Superior temporal gyrus (tissue), 1 donor: ENCODE results near the gene EEFSEC.

Experiments used
- DNase-seq: peaks from one replicate; pipeline ENCODE4 v3.0.0-alpha.2; 2016; ENCODE audit errors: extremely low spot score

EEFSEC gene

DNA sequence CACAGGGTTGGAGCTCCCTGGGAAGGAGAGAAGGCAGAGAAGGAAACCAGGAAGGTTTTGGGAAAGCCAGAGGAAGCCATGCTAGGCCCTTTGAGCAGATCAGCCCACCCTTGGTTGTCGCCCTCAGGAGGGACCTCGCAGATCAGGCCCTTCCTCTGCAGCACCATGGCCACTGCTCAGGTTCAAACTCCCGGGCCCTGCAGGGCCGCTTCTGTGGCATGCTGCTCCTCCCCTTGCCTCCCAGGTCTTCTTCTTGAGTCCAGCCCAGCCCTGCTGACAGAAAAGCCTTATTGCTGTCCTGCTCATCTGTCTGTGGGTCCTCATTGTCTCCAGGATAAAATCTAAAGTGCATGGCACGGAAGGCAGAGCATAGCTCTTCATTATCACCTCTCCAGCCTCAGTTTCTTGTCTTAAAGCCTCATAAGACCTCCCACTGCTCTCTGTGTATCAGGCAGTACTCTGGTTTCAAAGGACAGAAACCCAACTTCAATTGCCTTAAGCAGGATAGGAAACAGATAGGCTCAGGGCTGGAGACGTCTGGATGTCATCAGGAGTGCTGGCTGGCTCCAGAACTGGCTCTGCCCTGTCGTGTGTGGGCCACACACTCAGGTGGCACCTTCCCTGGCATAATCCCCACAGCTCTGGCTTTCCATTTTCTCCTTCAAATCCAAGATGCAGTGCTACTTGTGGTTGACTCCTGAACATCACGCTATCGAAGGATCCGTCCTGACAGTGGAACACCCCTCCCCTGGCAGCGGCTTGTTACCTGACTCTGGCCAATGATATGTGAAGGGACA lies 118.5 kb downstream of the EEFSEC start:
- DNase-seq, result no peak

DNA sequence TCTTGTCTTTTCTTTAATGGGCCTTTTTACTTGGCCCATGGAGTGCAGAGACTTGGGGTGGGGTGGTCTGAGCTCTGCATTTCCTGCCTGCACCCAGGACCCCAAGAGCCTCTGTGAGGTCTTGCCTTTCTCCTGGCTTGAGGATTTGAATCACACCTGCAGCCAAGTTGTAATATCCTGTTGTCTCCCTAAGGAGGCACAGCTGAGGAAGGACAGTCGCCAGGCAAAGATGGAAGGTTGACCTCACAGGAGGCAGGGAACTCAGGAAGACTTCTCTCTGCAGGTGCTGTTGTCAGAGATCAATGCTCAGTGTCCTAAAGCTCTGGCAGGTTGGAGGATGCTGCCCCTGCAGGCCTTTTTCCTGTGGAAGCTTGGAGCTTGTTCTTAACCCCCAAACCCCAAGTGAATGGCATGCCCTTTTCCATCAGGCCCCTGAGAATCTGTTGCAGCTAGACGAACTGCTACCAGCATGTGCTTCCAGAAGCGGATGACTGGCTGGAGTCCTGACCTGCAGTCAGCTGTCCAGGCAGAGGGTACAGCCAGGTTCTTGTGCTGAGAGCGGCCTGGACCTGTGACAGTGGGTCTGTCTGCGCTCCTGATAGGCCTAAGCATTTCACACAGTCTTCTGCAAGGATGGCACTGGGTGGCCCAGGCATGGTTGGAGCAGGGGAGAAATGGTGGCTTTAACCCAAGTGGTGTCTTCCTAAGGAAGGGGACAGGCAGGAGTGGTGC lies 120.0 kb downstream of the EEFSEC start:
- no peak for DNase-seq

DNA sequence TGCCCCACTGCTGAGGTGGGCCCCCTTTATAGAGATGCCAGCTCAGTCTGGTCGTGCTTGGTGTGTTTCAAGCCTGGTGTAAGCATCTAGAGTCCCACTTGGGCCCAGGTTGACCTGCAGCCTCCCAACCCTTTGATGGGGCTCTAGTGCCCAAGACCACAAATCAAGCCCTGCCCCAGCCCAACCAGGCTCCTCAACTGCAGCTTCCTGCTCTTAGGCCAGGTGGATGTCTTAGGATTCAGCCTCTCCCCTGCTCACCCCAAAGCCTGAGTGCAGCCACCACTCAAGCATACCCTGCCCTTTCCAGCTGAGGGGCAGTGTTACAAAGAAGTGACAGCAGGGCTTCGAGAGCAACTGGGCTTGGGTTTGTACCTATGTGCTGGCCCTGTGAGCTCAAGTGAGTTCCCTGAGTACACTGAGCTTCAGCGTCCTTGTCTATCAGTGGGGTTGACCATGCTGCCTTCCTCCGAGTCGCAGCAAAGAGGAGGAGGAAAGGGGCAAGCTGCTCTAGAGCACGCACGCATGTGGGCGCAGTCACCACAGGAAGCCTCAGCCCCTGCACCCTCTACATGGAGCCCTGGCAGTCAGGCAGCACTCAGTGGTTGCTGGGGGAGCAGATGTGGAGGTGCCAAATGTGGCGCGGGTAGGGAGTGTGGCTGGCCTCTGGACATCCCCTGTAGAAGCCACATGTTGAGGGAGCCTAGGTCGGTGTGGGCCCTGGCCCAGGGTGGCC lies 120.7 kb downstream of the EEFSEC start:
- DNase-seq, result no peak

DNA sequence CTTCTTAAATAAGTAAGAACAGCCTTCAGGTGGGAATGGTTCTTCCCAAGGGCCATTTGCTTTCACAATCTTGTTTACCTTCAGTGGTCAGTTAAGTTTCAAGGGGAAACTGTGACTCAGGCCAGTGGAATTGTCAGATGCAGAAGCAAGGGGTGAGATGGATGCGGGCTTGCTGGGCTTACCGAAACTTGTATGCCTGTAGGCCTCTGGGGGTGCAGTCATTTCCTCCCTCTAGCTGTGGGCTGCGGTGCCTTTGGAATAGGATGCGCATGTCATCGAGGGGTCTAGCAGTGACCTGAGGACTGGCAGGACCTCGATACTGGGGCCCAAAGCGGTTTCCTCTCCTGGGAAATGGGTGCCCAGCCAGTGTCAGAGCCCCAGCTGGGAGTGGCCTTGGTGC lies 121.6 kb downstream of the EEFSEC start:
- no peak for DNase-seq

- DNase-seq, result no peak
Measured at GRCh38 chr3:128275316-128276145, 122.2 kb downstream of the EEFSEC start.

DNA sequence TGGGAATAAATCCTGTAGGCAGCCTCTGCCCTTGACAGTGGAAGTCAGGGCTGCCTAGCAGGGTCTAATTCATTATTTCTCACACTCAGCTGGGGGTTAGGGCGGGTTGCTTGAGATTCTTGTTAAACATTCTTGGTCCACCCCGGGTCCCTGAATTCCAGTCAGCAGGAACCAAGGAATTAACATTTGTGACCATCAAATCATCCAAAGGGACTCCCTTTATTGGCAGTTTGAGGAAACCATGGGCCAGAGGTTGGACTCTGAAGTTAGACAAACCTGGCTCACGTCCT lies 122.8 kb downstream of the EEFSEC start:
- no peak for DNase-seq

DNA sequence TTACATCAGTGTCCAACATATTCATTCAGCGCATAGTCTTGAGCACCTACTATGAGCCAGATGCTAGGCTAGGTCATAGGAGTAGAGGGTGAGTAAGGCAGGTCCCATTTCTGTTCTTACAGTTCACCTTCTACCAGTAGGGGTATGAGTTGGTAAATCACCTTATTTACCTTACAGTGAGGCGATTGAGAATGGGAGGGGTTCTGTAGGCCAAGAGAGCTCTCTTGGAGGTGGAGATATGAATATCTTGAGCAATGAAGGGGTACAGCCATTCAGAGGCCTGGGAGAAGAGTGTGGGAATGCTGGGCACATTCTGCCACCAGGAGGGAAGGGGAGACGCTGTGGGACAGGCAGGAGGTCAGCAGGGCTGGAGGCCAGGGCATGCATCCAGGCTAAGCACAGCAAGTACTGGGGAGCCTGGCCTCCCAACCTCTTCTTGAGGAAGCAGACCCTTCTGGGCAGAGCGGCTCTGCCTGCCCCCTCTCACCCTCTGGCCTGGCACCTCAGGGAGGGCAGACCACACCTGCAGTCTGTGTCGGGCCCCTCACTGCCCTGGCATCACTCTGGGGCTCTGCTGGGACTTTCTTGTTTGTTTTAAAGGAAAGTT lies 123.4 kb downstream of the EEFSEC start:
- DNase-seq, result no peak

DNA sequence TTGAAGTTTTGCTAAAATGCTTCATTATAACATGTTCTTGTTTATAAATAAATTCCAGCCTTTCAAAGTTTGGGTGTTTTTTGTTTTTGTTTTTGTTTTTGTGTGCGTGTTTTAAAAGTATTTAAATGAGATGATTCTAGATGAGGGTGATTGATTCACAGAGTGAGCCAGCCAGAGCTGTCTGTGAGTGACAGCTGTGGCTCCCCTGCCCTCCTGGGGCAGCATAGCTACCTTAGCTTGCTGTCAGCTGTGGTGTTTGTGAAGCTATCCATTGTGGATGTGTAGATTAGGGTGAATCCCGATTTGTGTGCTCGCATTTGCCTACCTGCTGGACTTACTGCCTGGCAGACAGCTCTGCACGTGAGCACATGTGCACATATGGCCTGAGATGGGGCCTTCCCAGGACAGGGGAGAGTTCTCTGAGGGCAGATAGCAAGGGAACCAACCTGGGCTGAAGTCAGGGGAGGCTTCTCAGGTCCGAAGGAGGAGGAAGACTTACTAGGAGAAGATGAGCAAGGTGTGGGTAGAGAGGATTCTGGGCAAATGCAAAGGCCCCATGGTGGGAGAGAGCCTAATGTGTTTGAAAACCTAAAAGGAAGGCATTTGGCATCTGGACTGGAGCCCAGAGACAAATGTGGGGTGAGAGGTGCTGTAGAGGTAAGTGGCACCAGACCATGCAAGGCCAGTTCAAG lies 124.2 kb downstream of the EEFSEC start:
- DNase-seq, result no peak

GRCh38 chr3:128278130-128278529 lies 124.8 kb downstream of the EEFSEC start:
- DNase-seq, result no peak

DNA sequence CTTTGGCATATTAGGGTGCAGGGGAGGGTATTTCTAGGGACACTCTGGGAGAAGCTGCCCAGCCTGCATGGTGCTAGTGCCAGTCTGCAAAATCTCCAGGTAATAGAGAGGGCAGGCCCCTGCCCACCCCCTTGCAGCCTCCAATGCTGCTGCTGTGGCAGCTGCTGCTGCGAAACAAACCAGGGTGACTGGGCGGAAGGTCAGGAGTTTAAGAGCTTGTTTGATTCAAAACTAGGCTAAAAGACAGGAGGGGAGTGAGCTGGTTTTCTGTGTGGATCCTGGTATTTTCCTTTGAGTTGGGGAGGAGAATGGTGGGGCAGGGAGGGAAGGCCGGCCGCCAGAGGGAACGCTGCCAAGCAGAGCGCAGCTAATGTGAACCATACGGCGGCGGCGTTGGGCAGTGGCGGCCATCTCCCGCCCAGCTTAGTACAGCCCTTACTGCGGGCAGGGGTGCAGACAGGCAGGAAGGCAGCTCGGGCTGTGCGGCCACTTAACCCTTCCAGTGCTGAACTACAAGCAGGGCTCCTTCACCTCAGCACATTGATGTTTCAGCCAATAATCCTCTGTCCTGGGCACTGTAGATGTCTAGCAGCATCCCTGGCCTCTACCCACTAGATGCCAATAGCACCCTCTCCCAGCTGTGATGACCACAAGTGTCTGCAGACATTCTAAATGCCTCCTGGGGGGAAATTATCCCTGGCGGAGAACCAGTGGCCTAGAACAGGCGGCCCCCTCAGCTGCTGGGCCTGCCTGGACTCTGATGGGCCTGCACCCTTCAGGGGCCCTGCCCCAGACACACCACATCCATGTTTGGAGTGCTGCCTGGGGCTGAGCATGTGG lies 125.7 kb downstream of the EEFSEC start:
- DNase-seq, result no peak

- DNase-seq, result no peak
Measured at GRCh38 chr3:128279601-128279880, 126.3 kb downstream of the EEFSEC start.

- DNase-seq, result no peak
Measured at GRCh38 chr3:128280481-128281052, 127.3 kb downstream of the EEFSEC start.

DNA sequence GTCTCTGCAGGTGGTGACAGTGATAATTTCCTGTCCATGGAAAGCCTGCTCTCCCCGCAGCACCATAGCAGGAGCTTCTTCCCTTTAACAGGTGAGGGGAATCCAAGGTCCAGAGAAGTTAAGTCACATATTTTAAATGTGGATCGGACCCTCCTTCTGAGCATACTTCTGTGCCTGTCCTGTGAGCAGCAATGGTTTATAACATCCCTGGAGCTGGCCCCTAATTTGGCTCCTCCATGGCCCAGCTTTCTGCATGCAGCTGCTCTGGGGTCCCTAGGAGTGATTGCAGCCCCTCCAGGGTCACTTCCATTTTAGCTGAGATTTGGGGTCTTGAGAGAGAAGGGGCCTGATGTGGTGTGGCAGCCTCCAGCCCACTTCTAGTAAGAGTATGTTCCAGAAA lies 127.8 kb downstream of the EEFSEC start:
- no peak for DNase-seq

GRCh38 chr3:128281461-128282367 lies 128.4 kb downstream of the EEFSEC start:
- no peak for DNase-seq

DNA sequence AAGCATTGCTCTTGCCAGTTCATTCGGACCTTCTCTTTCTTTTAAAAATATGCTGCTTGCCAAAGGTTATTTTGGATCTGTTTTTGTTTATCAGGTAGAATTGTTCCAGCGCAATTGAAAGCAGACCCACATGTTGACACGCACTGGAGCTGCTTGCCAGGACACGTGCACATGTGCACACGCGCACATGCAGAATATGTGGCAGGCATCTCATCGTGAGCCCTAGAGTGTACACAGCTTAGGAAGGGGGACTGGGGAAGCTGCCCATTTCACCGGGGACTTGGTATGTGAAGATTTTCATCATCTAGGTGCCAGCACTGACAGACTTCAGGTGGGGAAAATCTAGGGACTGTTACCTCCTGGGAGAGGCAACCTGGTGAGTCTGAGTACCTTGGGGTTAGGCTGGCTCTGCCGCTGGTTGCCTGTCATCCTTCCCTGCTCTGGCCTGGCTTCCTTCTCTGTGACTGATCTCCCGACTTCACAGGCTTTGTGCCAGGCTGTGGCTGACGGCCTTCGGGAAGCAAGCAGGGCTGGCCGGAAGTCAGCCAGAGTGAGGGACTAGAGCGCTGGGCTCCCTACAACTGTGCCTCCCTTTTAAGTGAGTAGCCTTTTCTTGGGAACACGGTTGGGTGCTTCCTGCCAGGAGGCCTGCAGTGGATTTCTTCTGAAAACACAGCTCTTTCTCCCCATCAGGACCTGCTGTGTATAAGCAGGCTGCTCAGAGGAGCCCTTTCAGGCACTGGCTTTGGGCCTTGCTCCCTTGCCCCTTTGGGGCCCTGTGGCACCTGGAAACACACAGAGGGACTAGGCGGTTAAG lies 129.3 kb downstream of the EEFSEC start:
- DNase-seq, result no peak

DNA sequence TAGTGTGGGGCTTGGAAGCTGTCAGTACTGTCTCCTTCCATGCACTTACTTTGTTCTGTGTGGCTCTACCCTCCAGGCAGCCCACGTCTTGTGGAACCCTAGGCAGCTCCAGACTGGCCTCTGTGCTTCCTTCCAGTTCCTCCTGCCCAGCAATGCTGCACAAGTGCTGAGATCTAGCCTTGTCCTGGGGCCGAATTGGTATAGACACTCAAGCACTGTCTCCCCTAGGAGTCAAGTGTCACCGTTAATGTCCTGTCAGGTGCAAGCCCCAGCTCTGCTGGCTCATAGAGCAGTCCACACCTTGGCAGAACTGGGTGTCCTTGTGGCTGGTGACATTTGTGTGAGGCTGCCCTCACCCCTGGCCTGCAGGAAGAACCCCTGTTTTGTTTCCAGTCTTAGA lies 130.1 kb downstream of the EEFSEC start:
- no peak for DNase-seq

DNA sequence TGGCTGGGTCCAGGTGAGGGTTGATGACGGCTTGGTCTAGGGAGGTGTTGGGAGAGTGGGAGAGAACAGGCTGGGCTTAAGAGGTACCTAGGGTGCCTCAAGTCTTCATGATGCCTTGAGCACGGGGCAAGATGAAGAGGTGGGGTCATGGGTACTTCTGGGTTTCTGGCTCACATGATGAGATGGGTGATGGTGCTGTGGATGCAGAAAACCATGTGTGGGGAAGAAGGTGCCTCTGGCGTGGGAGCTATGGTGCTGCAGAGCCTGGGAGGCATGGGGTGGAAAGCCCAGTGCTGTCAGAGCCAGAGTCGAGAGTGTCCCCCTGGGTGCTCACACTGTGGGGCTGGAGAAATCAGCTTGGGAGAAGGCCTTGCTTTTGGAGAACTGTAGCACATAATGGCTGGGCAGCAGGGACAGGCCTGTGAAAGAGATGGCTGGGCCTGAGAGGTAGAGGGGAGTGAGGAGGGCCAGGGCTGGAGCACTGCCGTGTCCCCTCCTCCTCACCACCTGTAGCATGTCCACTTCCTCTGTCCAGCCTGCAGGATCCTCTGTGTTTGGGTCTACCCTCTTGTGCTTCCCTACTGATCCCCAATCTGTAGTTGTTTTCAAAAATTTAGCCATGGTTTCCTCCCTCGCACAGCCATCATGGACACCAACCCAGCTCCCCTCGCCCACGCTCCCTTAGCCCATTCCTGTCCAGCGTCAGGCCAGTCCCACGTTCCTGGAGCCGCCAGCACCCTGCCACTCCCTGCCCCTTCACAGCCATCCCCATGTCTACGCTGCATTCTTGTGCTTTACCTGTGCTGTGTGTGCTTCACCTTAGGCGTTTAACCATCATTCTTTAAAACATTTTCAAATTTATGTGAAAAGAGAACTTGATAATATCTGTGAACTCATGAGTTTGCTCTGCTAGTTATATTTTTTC lies 132.0 kb downstream of the EEFSEC start:
- no peak for DNase-seq
